NCI-H2227 (cell line): ENCODE measurements around the gene PLS3.

Experiments
- DNase-seq: peaks from one replicate; lab custom pipeline; 2025; ENCODE audit not compliant: unreplicated experiment; lab: John Stamatoyannopoulos, UW

Gene PLS3

DNA sequence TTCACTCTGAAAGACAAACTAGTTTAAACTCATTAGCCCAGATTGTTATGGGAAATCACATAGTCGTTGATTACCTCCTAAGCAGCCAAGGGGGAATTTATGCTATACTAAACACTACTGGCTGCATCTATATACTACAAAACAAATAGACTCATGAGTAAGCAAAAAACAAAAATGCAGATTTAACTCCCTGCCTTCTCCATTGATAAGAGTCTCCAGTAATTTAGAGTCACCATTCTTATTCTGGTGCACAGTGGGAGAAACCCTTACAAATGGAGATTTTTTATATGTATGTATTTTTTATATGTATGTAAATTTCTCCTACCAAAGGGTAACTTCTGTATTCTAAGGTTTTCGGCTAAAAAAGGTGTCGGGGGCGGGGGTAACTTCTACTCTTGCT, 126.6 kb downstream of the PLS3 start:
- DNase-seq = no peak

DNA sequence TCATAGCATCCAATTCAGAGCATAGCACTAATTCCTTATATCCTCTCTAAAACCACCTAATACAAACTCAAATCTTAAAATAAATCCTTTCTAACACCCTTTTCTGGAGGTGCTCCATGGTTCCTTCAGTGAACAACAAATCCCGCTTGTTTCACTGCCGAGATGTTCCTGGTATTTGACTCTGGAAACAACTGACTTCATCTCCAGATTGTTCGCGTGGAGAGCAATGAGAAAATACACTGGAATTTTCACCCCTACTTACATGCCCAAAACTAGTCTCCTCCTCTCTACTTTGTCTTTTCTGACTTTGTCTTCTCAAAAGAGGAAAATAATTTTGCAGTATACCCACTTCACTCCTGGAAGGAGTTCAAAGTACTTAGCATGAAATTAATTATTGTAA, 129.0 kb downstream of the PLS3 start:
- DNase-seq = no peak

- DNase-seq = peak; percentile 87
Observed at GRCh38 chrX:115690511-115691216, 129.7 kb downstream of the PLS3 start.

DNA sequence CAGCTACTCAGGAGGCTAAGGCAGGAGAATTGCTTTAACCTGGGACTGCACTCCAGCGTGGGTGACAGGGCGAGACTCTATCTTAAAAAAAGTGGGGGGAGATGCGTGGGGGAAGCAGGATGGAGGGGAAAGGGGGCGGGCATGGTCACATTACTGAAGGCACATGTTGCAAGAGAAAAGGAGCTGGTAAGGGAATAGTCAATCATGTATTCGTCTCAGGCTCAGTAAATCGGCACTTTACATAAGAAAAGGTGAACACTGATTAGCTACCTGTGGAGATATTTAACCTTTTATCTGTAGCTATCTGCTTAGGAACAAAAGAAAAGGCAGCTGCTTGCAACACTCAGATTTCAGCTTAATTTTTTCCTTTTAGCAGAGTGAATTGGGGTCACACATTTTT, 132.5 kb downstream of the PLS3 start:
- no peak for DNase-seq

- no peak for DNase-seq
Observed at GRCh38 chrX:115694028-115694427, 133.1 kb downstream of the PLS3 start.

GRCh38 chrX:115696039-115696438, 135.1 kb downstream of the PLS3 start:
- DNase-seq = no peak

- DNase-seq = no peak
Observed at GRCh38 chrX:115696939-115697338, 136.0 kb downstream of the PLS3 start.

DNA sequence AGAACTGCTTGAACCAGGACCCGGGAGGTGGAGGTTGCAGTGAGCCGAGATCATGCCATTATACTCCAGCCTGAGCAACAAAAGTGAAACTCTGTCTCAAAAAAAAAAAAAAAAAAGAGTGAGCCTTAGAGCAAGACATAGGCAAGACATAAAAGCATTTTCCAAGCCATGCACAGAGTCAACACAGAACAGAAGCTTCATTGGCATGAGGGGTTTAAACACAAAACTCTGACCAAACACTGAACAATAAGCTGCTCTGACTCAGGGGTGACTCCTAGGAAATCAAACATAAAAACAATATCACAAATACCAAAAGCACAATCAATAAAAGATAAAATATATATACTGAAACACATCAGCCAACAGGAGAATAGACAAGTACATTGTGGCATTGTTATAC, 136.8 kb downstream of the PLS3 start:
- no peak for DNase-seq
